HG03196 (cell line): ENCODE data around the gene RAB36.

ENCODE experiments used
- ATAC-seq: cut with Tn5 transposase; IDR thresholded peaks from one replicate; pipeline ENCODE4 v1.9.1; 2021; ENCODE audit not compliant: unreplicated experiment

Gene RAB36

GRCh38 chr22:23144932-23145877 lies at the start of gene RAB36:
Gene RAB36, plus strand, starts transcription at chr22:23145477. Its CDS starts 1,140 bp downstream, at chr22:23146617.
- ATAC-seq = no peak

- ATAC-seq = no peak
These were observed 49.4 kb upstream of the RAB36 start for GRCh38 chr22:23095733-23096342.

GRCh38 chr22:23097412-23098229 lies 47.7 kb upstream of the RAB36 start:
- no peak for ATAC-seq

GRCh38 chr22:23098230-23098705 lies 47.0 kb upstream of the RAB36 start:
- ATAC-seq = no peak

GRCh38 chr22:23098718-23099530 lies 46.4 kb upstream of the RAB36 start:
- no peak for ATAC-seq

GRCh38 chr22:23099531-23099804 lies 45.8 kb upstream of the RAB36 start:
- no peak for ATAC-seq

GRCh38 chr22:23100124-23100801 lies 45.0 kb upstream of the RAB36 start:
- ATAC-seq = no peak

- no peak for ATAC-seq
These were observed 43.8 kb upstream of the RAB36 start for GRCh38 chr22:23101524-23101923.

- no peak for ATAC-seq
These were observed 43.1 kb upstream of the RAB36 start for GRCh38 chr22:23102002-23102655.

- ATAC-seq = no peak
These were observed 42.5 kb upstream of the RAB36 start for GRCh38 chr22:23102776-23103175.

GRCh38 chr22:23103199-23103954 lies 41.9 kb upstream of the RAB36 start:
- ATAC-seq = no peak

GRCh38 chr22:23104187-23104971 lies 40.9 kb upstream of the RAB36 start:
- ATAC-seq = no peak

GRCh38 chr22:23105304-23105703 lies 40.0 kb upstream of the RAB36 start:
- no peak for ATAC-seq

- ATAC-seq = no peak
These were observed 39.4 kb upstream of the RAB36 start for GRCh38 chr22:23105919-23106318.

GRCh38 chr22:23106344-23106743 lies 38.9 kb upstream of the RAB36 start:
- no peak for ATAC-seq

GRCh38 chr22:23106906-23107367 lies 38.3 kb upstream of the RAB36 start:
- ATAC-seq = no peak

GRCh38 chr22:23107487-23108248 lies 37.6 kb upstream of the RAB36 start:
- no peak for ATAC-seq
